ENCODE results near the gene PABPC3.

- no peak for TF ChIP-seq CTCF (IDR thresholded peaks at IDR 0.05)
- no peak for TF ChIP-seq POLR2A (IDR thresholded peaks at IDR 0.05)
These were observed 21.4 kb downstream of the PABPC3 start for GRCh38 chr13:25117312-25117711.

Data from uterus (tissue), 2 donors.